ENCODE data around the gene RHNO1. TPM values are rescaled to one million over a fixed set of nuclear protein-coding genes. Genes with fewer than 3 reads are reported as not detected.

Gene RHNO1
- total and polyA plus RNA-seq, 3 experiments from 2014 or later, result 41.9 to 60.0 (median 45.4) TPM

- H3K36me3 ChIP-seq (ENCODE audit: insufficient read depth, low read length), result peaks cover 10% of the 10 kb centered on the region
- no peak overlapping the region for H3K4me3 ChIP-seq (ENCODE audit: low read length)
- Mint-ChIP-seq H3K36me3 (peaks cover 7 to 64% (median 17%) of the 10 kb centered on the region in 3 donors), H3K27ac (no peak overlapping the region), H3K9me3 (no peaks in the 10 kb centered on the region), H3K4me1 (no peaks in the 10 kb centered on the region), H3K27me3 (no peaks in the 10 kb centered on the region), H3K4me3 (no peak overlapping the region)
- H3K4me1 ChIP-seq (ENCODE audit: insufficient read depth, low read length), result no peaks in the 10 kb centered on the region
- ChIA-PET CTCF (no interaction called here), POLR2A (no interaction called here)
- no peak for DNase-seq
- no peaks in the 10 kb centered on the region for H3K27me3 ChIP-seq (ENCODE audit: insufficient read depth, low read length, poor library complexity, severe bottlenecking)
- no peak overlapping the region for H3K27ac ChIP-seq (ENCODE audit: low read depth, low read length)
- H3K9me3 ChIP-seq (ENCODE audit: low read length), result no peaks in the 10 kb centered on the region
Measured at GRCh38 chr12:2936301-2936700, 59.3 kb downstream of the RHNO1 start.

- ChIA-PET CTCF (no interaction called here), POLR2A (no interaction called here)
- no peaks in the 10 kb centered on the region for H3K27me3 Mint-ChIP-seq
- Histone ChIP-seq H3K4me3 (ENCODE audit: low read length) (no peak overlapping the region), H3K27me3 (ENCODE audit: insufficient read depth, low read length, poor library complexity, severe bottlenecking) (no peaks in the 10 kb centered on the region), H3K4me1 (ENCODE audit: insufficient read depth, low read length) (no peaks in the 10 kb centered on the region), H3K36me3 (ENCODE audit: insufficient read depth, low read length) (peaks cover 6% of the 10 kb centered on the region), H3K9me3 (ENCODE audit: low read length) (no peaks in the 10 kb centered on the region), H3K27ac (ENCODE audit: low read depth, low read length) (no peak overlapping the region)
- no peaks in the 10 kb centered on the region for H3K9me3 Mint-ChIP-seq
- no peaks in the 10 kb centered on the region for H3K4me1 Mint-ChIP-seq
- no peak overlapping the region for H3K27ac Mint-ChIP-seq
- DNase-seq, result no peak
- H3K4me3 Mint-ChIP-seq, result no peak overlapping the region
- H3K36me3 Mint-ChIP-seq, result peaks cover 7 to 55% (median 17%) of the 10 kb centered on the region in 3 donors
Measured at GRCh38 chr12:2937500-2937899, 60.5 kb downstream of the RHNO1 start.

Other genes with a start within 250 kb of the RHNO1 start
- gene FKBP4, start 82.3 kb upstream of the RHNO1 start, total RNA-seq, result 100 to 1,000 TPM; 172 to 183 TPM
- gene FKBP4, start 82.3 kb upstream of the RHNO1 start, polyA plus RNA-seq, result 35.1 TPM
- gene ITFG2, start 64.6 kb upstream of the RHNO1 start, total RNA-seq, result 10 to 100 TPM; 36.9 to 39.3 TPM
- 53.3 TPM for gene ITFG2, start 64.6 kb upstream of the RHNO1 start, polyA plus RNA-seq
- gene NRIP2, start 42.2 kb upstream of the RHNO1 start, total RNA-seq, result not detected
- gene NRIP2, start 42.2 kb upstream of the RHNO1 start, polyA plus RNA-seq, result 0.82 TPM
- gene TEX52, start 20.2 kb upstream of the RHNO1 start, total RNA-seq, result not detected
- not detected for gene TEX52, start 20.2 kb upstream of the RHNO1 start, polyA plus RNA-seq
- gene FOXM1, start within 50 bp of the RHNO1 start, total RNA-seq, result 10 to 100 TPM; 66.2 to 67.5 TPM
- 0.15 TPM for gene FOXM1, start within 50 bp of the RHNO1 start, polyA plus RNA-seq
- 1 to 10 TPM; 9.1 to 9.3 TPM for gene TULP3, start 13.7 kb downstream of the RHNO1 start, total RNA-seq
- gene TULP3, start 13.7 kb downstream of the RHNO1 start, polyA plus RNA-seq, result 9.7 TPM
- 1 to 10 TPM; 1.7 to 2.1 TPM for gene TEAD4, start 82.2 kb downstream of the RHNO1 start, total RNA-seq
- gene TEAD4, start 82.2 kb downstream of the RHNO1 start, polyA plus RNA-seq, result not detected
- gene TSPAN9, start 200.2 kb downstream of the RHNO1 start, total RNA-seq, result under 1 TPM; 0.33 to 0.79 TPM
- gene TSPAN9, start 200.2 kb downstream of the RHNO1 start, polyA plus RNA-seq, result not detected

Data from CD8-positive, alpha-beta memory T cell (primary cell).